HepG2 (cell line): ENCODE results near the gene TMEM135. TPM values are rescaled to one million over a fixed set of nuclear protein-coding genes. Genes with fewer than 3 reads are reported as not detected.

Source experiments
- FOXM1 ChIP-seq: sonication (generic); formaldehyde crosslinking; IDR thresholded peaks from 2 replicates; pipeline ENCODE4 v1.5.0; 2020; ENCODE audit warnings: missing genetic modification reagents
- MZF1 ChIP-seq: sonication (generic); formaldehyde crosslinking; IDR thresholded peaks from 2 replicates; pipeline ENCODE4 v1.8.1; 2023; ENCODE audit warnings: mild to moderate bottlenecking, missing genetic modification reagents, borderline replicate concordance
- NCOR1 ChIP-seq: fragments of 200-600 bp; sonication (generic); IDR thresholded peaks from 2 replicates; pipeline ENCODE4 v1.7.0; 2017; ENCODE audit warnings: antibody characterized with exemption, low read length, borderline replicate concordance
- RARG ChIP-seq: sonication (generic); formaldehyde crosslinking; IDR thresholded peaks from 2 replicates; pipeline ENCODE4 v1.4.0; 2020; ENCODE audit warnings: low read depth, mild to moderate bottlenecking, missing genetic modification reagents
- REST ChIP-seq, 2 experiments: IDR thresholded peaks; 2 replicates each; pipeline ENCODE4 v1.6.1; 2011 to 2012; ENCODE audit warnings: low read length in 2 of 2, borderline replicate concordance in 1 of 2, low read depth in 1 of 2, mild to moderate bottlenecking in 1 of 2, moderate library complexity in 1 of 2
- RNF2 ChIP-seq: fragments of 450-650 bp; conservative IDR thresholded peaks from 2 replicates; pipeline ENCODE4 v1.6.1; 2016; ENCODE audit warnings: low read depth
- SIN3A ChIP-seq: IDR thresholded peaks from 2 replicates; pipeline ENCODE4 v1.6.1; 2011; ENCODE audit warnings: low read depth, mild to moderate bottlenecking, control low read depth, low read length, borderline replicate concordance
- SMAD9 ChIP-seq: sonication (generic); formaldehyde crosslinking; IDR thresholded peaks from 2 replicates; pipeline ENCODE4 v1.5.1; 2020; ENCODE audit warnings: mild to moderate bottlenecking, missing genetic modification reagents
- SOX6 ChIP-seq, 2 experiments: fragments of 450-650 bp in 1 of 2; sonication (generic) in 1 of 2; formaldehyde crosslinking in 1 of 2; IDR thresholded peaks; 2 replicates each; pipeline versions ENCODE4 v1.4.0 to v1.6.1; 2017 to 2020; ENCODE audit warnings: antibody characterized with exemption in 1 of 2, mild to moderate bottlenecking in 1 of 2, missing genetic modification reagents in 1 of 2
- TBP ChIP-seq: sonication (generic); formaldehyde crosslinking; IDR thresholded peaks from 2 replicates; pipeline ENCODE4 v1.5.0; 2020; ENCODE audit warnings: missing genetic modification reagents
- ZNF230 ChIP-seq: sonication (generic); formaldehyde crosslinking; IDR thresholded peaks from 2 replicates; pipeline ENCODE4 v1.4.0; 2020; ENCODE audit warnings: mild to moderate bottlenecking, missing genetic modification reagents
- ZNF501 ChIP-seq: sonication (generic); formaldehyde crosslinking; IDR thresholded peaks from 2 replicates; pipeline ENCODE4 v1.5.1; 2020; ENCODE audit warnings: mild to moderate bottlenecking, moderate library complexity, missing genetic modification reagents
- ZNF530 ChIP-seq: sonication (generic); formaldehyde crosslinking; IDR thresholded peaks from 2 replicates; pipeline ENCODE4 v1.5.0; 2020; ENCODE audit warnings: low read depth, mild to moderate bottlenecking, missing genetic modification reagents
- ZNF605 ChIP-seq: sonication (generic); formaldehyde crosslinking; IDR thresholded peaks from 2 replicates; pipeline ENCODE4 v1.8.0; 2022; ENCODE audit warnings: mild to moderate bottlenecking, missing genetic modification reagents
- ZNF646 ChIP-seq: sonication (generic); formaldehyde crosslinking; IDR thresholded peaks from 2 replicates; pipeline ENCODE4 v1.9.0; 2021; ENCODE audit warnings: mild to moderate bottlenecking, missing genetic modification reagents
- ZNF678 ChIP-seq: sonication (generic); formaldehyde crosslinking; IDR thresholded peaks from 2 replicates; pipeline ENCODE4 v1.4.0; 2020; ENCODE audit warnings: mild to moderate bottlenecking, missing genetic modification reagents
- ZNF878 ChIP-seq: sonication (generic); formaldehyde crosslinking; IDR thresholded peaks from 2 replicates; pipeline ENCODE4 v1.8.1; 2023; ENCODE audit warnings: mild to moderate bottlenecking, missing genetic modification reagents, moderate library complexity
- polyA plus RNA-seq, 8 experiments: library from polyadenylated mRNA; depleted of rRNA in 3 of 8; stranded (reverse) in 7 of 8; unstranded in 1 of 8; fragments of >200 nt; fragmentation: Illumina TruSeq in 4 of 8; extraction: Trizol in 4 of 8; gene quantifications; 2 replicates each; pipeline versions ENCODE4 v1.2.1 to v1.2.3, GENCODE V29; 2011 to 2016; ENCODE audit warnings: low read depth in 4 of 8, missing spikeins in 1 of 8, mixed read lengths in 1 of 8; ENCODE audit not compliant: insufficient read depth in 1 of 8
- total RNA-seq, 5 experiments: library from RNA; depleted of rRNA; stranded (reverse); fragments of >200 nt; fragmentation: Illumina TruSeq; extraction: Trizol; gene quantifications; 2 replicates each; pipeline ENCODE4 v1.2.3, GENCODE V29; 2016; ENCODE audit warnings: low read depth in 1 of 5
- TF ChIP-seq, protein P1 (sequence below): IDR thresholded peaks from 2 replicates; pipeline ENCODE4 v1.6.1; 2016
- TF ChIP-seq, protein P2 (sequence below): sonication (generic); formaldehyde crosslinking; IDR thresholded peaks from 2 replicates; pipeline ENCODE4 v1.4.0; 2020; ENCODE audit warnings: missing genetic modification reagents

Gene TMEM135
- total and polyA plus RNA-seq, 2 of the 13 experiments (the other 11 are each of a cell fraction or from before 2014, with no cell fraction given) = 36.6 to 88.9 TPM

DNA sequence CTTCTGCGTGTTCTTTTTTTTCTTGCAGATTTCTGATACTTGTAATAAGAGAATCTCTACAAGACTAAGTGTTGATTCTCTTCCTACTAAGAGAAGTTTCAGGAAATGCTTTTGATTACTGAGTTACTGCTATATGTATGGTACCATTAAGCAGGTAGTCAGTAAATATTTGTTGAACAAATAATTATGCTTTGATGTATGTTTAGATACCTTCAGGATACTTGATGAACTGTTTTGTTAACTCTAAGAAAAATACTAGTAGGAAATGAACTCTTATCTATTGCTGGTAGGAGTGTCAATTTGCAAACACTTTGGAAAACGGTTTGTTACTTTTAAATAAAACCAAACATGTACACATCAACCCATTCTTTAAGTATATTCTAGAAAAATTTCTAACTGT, 90.6 kb downstream of the TMEM135 start (continued):
- TF ChIP-seq SOX6 (IDR thresholded peaks at IDR 0.05) = no peak
- TF ChIP-seq SOX6 (CRISPR knock-in tag; IDR thresholded peaks at IDR 0.05) = peak; percentile 34; the same call in 1 of the 2 replicates
- no peak for TF ChIP-seq ZNF230 (CRISPR knock-in tag)
- no peak for TF ChIP-seq MZF1 (CRISPR knock-in tag)
- TF ChIP-seq RNF2 = no peak
- TF ChIP-seq ZNF678 = no peak
- TF ChIP-seq, protein P1, sequence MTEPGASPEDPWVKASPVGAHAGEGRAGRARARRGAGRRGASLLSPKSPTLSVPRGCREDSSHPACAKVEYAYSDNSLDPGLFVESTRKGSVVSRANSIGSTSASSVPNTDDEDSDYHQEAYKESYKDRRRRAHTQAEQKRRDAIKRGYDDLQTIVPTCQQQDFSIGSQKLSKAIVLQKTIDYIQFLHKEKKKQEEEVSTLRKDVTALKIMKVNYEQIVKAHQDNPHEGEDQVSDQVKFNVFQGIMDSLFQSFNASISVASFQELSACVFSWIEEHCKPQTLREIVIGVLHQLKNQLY (CRISPR knock-in tag) = peak; percentile 27; the same call in 1 of the 2 replicates
- TF ChIP-seq ZNF501 = no peak
- no peak for TF ChIP-seq REST (IDR thresholded peaks at IDR 0.05; ENCODE audit: borderline replicate concordance in 1 of 2, low read depth in 1 of 2, low read length in 2 of 2)
- TF ChIP-seq FOXM1 = no peak
- no peak for TF ChIP-seq SIN3A
- TF ChIP-seq, protein P2, sequence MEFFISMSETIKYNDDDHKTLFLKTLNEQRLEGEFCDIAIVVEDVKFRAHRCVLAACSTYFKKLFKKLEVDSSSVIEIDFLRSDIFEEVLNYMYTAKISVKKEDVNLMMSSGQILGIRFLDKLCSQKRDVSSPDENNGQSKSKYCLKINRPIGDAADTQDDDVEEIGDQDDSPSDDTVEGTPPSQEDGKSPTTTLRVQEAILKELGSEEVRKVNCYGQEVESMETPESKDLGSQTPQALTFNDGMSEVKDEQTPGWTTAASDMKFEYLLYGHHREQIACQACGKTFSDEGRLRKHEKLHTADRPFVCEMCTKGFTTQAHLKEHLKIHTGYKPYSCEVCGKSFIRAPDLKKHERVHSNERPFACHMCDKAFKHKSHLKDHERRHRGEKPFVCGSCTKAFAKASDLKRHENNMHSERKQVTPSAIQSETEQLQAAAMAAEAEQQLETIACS (CRISPR knock-in tag) = no peak
- TF ChIP-seq TBP (CRISPR knock-in tag) = no peak
- TF ChIP-seq ZNF878 (CRISPR knock-in tag) = no peak
- no peak for TF ChIP-seq SMAD9 (CRISPR knock-in tag)
- TF ChIP-seq ZNF530 (CRISPR knock-in tag) = no peak
- TF ChIP-seq ZNF646 (CRISPR knock-in tag) = no peak
- no peak for TF ChIP-seq ZNF605
- no peak for TF ChIP-seq RARG (CRISPR knock-in tag)
- no peak; the same call in 1 of the 2 replicates for TF ChIP-seq NCOR1
